OCI-LY7 (cell line): ENCODE measurements around the gene HES1. TPM values are rescaled to one million over a fixed set of nuclear protein-coding genes. Genes with fewer than 3 reads are reported as not detected.
"Not testable (repeated sequence)": the region's sequence is repeated elsewhere in the genome, so short reads cannot be mapped to it uniquely, and the experiment has no call there.

Experiments used
- BruUV-seq: library from RNA; stranded (reverse); fragments of 400-500 nt; replicated peaks from 2 replicates; lab custom pipeline; 2021; lab: Mats Ljungman, UMichigan
- CTCF ChIA-PET: fragments of 300-600 bp; sonication (Branson Sonifier 250); formaldehyde crosslinking; loops from one replicate; lab custom pipeline; 2022; ENCODE audit warnings: antibody characterized with exemption; ENCODE audit not compliant: unreplicated experiment; lab: Charles Lee
- POLR2A ChIA-PET: fragments of 300-600 bp; sonication (Branson Sonifier 250); formaldehyde crosslinking; loops from one replicate; lab custom pipeline; 2022; ENCODE audit warnings: antibody characterized with exemption; lab: Charles Lee
- DNase-seq: peaks from one replicate; pipeline ENCODE4 v3.0.0-alpha.2; 2015; ENCODE audit warnings: low spot score
- H2AFZ ChIP-seq: fragments of 200-600 bp; sonication (generic), shearing (Covaris generic); 2 replicates; pipeline ENCODE4 v1.6.1; 2014; ENCODE audit warnings: mild to moderate bottlenecking, antibody characterized with exemption, low read length, moderate library complexity
- H3K27ac ChIP-seq: fragments of 200-600 bp; sonication (generic); 2 replicates; pipeline ENCODE4 v1.5.1; 2014; ENCODE audit warnings: mixed run types, low read depth, mild to moderate bottlenecking, moderate library complexity, low read length, inconsistent platforms; ENCODE audit not compliant: poor library complexity, severe bottlenecking
- H3K36me3 ChIP-seq: fragments of 200-600 bp; sonication (generic); 2 replicates; pipeline ENCODE4 v1.6.1; 2014; ENCODE audit warnings: mild to moderate bottlenecking, antibody characterized with exemption, low read length, moderate library complexity, mixed read lengths; ENCODE audit not compliant: insufficient read depth
- H3K4me1 ChIP-seq: fragments of 200-600 bp; sonication (generic); 2 replicates; pipeline ENCODE4 v1.5.1; 2014; ENCODE audit warnings: mild to moderate bottlenecking, low read length; ENCODE audit not compliant: insufficient read depth, poor library complexity, severe bottlenecking
- H3K4me2 ChIP-seq: fragments of 200-600 bp; sonication (generic); 2 replicates; pipeline ENCODE4 v1.6.1; 2014; ENCODE audit warnings: mild to moderate bottlenecking, low read length
- H3K4me3 ChIP-seq: fragments of 200-600 bp; sonication (generic); 2 replicates; pipeline ENCODE4 v1.5.1; 2014; ENCODE audit warnings: mild to moderate bottlenecking, low read depth, low read length; ENCODE audit not compliant: poor library complexity, severe bottlenecking
- H3K79me2 ChIP-seq: fragments of 200-600 bp; sonication (generic); 2 replicates; pipeline ENCODE4 v1.6.1; 2016; ENCODE audit warnings: low read depth, mild to moderate bottlenecking, low read length, moderate library complexity, mixed read lengths; ENCODE audit not compliant: insufficient read depth
- H3K9me2 ChIP-seq: fragments of 200-600 bp; sonication (generic); 2 replicates; pipeline ENCODE4 v1.6.1; 2016; ENCODE audit warnings: mild to moderate bottlenecking, low read length, mixed read lengths; ENCODE audit not compliant: insufficient read depth
- H3K9me3 ChIP-seq: fragments of 200-600 bp; sonication (generic); 2 replicates; pipeline ENCODE4 v1.6.1; 2014; ENCODE audit warnings: mild to moderate bottlenecking, mixed run types, low read length, mixed read lengths
- H4K20me1 ChIP-seq: fragments of 200-600 bp; sonication (generic); 2 replicates; pipeline ENCODE4 v1.6.1; 2014; ENCODE audit warnings: mild to moderate bottlenecking, antibody characterized with exemption, low read length, moderate library complexity, mixed read lengths; ENCODE audit not compliant: insufficient read depth
- CTCF ChIP-seq: fragments of 200-600 bp; sonication (generic); conservative IDR thresholded peaks from 2 replicates; pipeline ENCODE4 v1.5.1; 2014; ENCODE audit warnings: mild to moderate bottlenecking, antibody characterized with exemption, low read length, moderate library complexity, mixed read lengths
- EZH2phosphoT487 ChIP-seq: fragments of 200-600 bp; sonication (generic); IDR thresholded peaks from 2 replicates; pipeline ENCODE4 v1.6.1; 2018; ENCODE audit warnings: low read depth, borderline replicate concordance, mild to moderate bottlenecking, mixed run types, antibody characterized with exemption, low read length, moderate library complexity, mixed read lengths
- intact Hi-C: fragments of 100-400 bp; cut with micrococcal nuclease; formaldehyde crosslinking; loops from one replicate; pipeline ENCODE4 v1.10.0; 2022; ENCODE audit not compliant: unreplicated experiment
- total RNA-seq, 2 experiments: library from RNA; depleted of rRNA in 1 of 2; stranded (reverse); fragments of >200 nt in 1 of 2; shearing (Covaris generic) in 1 of 2; gene quantifications; 2 replicates each; pipeline ENCODE4 v1.2.3, GENCODE V29; 2014 to 2022

HES1 gene
- total RNA-seq, 2 experiments from 2014 or later, result 1.1 to 3.0 TPM

GRCh38 chr3:194091141-194091540 is 44.8 kb upstream of the HES1 start:
- H3K36me3 ChIP-seq, result no peaks in the 10 kb centered on the region
- no peak overlapping the region for H3K4me3 ChIP-seq
- no peaks in the 10 kb centered on the region for H3K9me3 ChIP-seq
- POLR2A ChIA-PET, result interaction anchor here (1.0 to 2.3 kb wide), 4 partner anchors 9 to 28 kb away, joined by 4 to 9 read pairs (median 5); no protein-coding TSS in a partner anchor
- H4K20me1 ChIP-seq, result no peaks in the 10 kb centered on the region
- CTCF ChIA-PET, result interaction anchor here (0.7 to 2.6 kb wide), 3 partner anchors 9 to 20 kb away, joined by 3 to 9 read pairs (median 4); no protein-coding TSS in a partner anchor
- intact Hi-C loops, result no loop called here
- BruUV-seq, result no TSS peak
- no peak for DNase-seq
- H3K79me2 ChIP-seq, result no peaks in the 10 kb centered on the region
- H3K9me2 ChIP-seq, result no peaks in the 10 kb centered on the region
- no peak overlapping the region for H3K27ac ChIP-seq
- H2AFZ ChIP-seq, result no peak overlapping the region
- H3K4me1 ChIP-seq, result peaks cover 52% of the 10 kb centered on the region
- no peak overlapping the region for H3K4me2 ChIP-seq
- TF ChIP-seq EZH2phosphoT487 (no peak), CTCF (no peak)

DNA sequence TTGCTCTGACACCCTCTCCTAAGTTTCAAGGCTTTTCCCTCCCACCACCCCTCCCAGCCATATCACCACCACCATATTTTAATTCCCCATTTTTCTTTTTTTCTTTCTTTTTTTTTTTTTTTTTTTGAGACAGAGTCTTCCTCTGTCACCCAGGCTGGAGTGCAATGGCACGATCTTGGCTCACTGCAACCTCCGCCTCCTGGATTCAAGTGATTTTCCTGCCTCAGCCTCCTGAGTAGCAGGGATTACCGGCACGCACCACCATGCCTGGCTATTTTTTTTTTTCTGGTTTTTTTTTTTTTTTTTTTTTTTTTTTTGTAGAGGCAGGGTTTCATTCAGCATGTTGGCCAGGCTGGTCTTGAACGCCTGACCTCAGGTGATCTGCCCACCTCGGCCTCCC is 44.1 kb upstream of the HES1 start:
- intact Hi-C loops, H3K27ac ChIP-seq, CTCF ChIA-PET, H3K4me3 ChIP-seq, H4K20me1 ChIP-seq, H3K36me3 ChIP-seq, H3K79me2 ChIP-seq, H2AFZ ChIP-seq, DNase-seq, H3K9me3 ChIP-seq, H3K9me2 ChIP-seq, BruUV-seq, H3K4me2 ChIP-seq: not testable (repeated sequence)
- POLR2A ChIA-PET, result interaction anchor here (0.9 to 2.0 kb wide), 2 partner anchors 29 to 33 kb away, joined by 4 to 5 read pairs; no protein-coding TSS in a partner anchor
- peaks cover 44% of the 10 kb centered on the region for H3K4me1 ChIP-seq

DNA sequence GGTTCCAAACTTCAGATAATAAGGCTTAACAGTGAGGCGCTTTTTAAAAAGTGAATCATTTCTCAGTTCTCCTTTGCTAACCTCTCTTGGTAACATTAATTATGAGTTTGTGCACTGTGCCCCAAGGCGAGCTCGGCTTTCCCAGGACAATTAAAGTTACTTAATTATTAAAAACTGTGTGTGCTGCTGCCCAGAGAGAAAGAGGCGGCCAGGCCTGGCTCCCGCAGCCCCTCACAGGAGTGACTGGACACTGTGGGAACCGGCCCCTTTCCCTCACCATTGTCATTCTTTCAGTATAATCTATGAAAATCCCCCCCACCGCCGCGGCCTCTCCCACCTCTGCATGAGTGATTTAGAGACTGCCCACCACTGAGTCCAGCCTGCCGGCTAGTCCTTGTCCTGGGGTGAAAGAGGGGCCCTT is 43.1 kb upstream of the HES1 start:
- Histone ChIP-seq H2AFZ (peak overlapping the region; percentile 75; the same call in 1 of the 2 replicates), H3K27ac (no peak overlapping the region), H3K36me3 (no peaks in the 10 kb centered on the region), H3K9me3 (no peaks in the 10 kb centered on the region), H3K79me2 (no peaks in the 10 kb centered on the region), H3K4me1 (peaks cover 43% of the 10 kb centered on the region), H4K20me1 (no peaks in the 10 kb centered on the region), H3K4me2 (no peak overlapping the region), H3K4me3 (no peak overlapping the region), H3K9me2 (no peaks in the 10 kb centered on the region)
- TF ChIP-seq EZH2phosphoT487 (no peak), CTCF (no peak)
- ChIA-PET CTCF (no interaction called here), POLR2A (interaction anchor here (0.9 to 1.2 kb wide), 4 partner anchors 8 to 42 kb away, joined by 4 to 5 read pairs (median 4); no protein-coding TSS in a partner anchor)
- no peak for DNase-seq
- BruUV-seq, result no TSS peak
- intact Hi-C loops, result no loop called here
